ENCODE results near the gene AGPS. TPM values are rescaled to one million over a fixed set of nuclear protein-coding genes. Genes with fewer than 3 reads are reported as not detected.
"Not testable (repeated sequence)": the region's sequence is repeated elsewhere in the genome, so short reads cannot be mapped to it uniquely, and the experiment has no call there.

AGPS gene
- polyA plus RNA-seq, 1 experiment: 22.6 TPM

DNA sequence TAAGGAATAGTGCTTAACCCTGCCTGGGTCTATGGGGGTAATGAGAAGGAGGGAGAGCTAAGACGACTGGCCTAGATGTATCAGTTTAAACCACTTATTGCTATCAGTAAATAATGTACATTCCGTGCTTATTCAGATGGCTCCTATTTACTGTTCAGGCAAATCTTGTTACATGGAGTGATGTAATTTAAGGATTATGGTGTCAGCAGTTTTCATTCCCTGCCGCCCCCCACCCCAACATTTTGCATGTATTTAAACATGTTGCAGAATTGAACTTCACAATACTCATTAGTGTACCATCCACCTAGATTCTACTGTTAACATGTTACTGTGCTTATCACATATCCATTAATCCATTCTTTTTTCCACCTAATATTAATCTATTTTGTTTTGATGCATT is 11.7 kb downstream of the AGPS start:
- no peak overlapping the region for H3K27ac ChIP-seq (ENCODE audit: low read depth, low read length)
- no peaks in the 10 kb centered on the region for H3K27me3 ChIP-seq (ENCODE audit: control insufficient read depth, insufficient read depth, low read length)
- POLR2A ChIA-PET: no interaction called here
- TF ChIP-seq, protein P1, sequence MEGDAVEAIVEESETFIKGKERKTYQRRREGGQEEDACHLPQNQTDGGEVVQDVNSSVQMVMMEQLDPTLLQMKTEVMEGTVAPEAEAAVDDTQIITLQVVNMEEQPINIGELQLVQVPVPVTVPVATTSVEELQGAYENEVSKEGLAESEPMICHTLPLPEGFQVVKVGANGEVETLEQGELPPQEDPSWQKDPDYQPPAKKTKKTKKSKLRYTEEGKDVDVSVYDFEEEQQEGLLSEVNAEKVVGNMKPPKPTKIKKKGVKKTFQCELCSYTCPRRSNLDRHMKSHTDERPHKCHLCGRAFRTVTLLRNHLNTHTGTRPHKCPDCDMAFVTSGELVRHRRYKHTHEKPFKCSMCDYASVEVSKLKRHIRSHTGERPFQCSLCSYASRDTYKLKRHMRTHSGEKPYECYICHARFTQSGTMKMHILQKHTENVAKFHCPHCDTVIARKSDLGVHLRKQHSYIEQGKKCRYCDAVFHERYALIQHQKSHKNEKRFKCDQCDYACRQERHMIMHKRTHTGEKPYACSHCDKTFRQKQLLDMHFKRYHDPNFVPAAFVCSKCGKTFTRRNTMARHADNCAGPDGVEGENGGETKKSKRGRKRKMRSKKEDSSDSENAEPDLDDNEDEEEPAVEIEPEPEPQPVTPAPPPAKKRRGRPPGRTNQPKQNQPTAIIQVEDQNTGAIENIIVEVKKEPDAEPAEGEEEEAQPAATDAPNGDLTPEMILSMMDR (IDR thresholded peaks at IDR 0.05; ENCODE audit: low read depth, low read length): no peak
- CTCF ChIA-PET: interaction anchor here (0.9 to 3.9 kb wide), 4 partner anchors 11 to 255 kb away, joined by 3 to 22 read pairs (median 4); no protein-coding TSS in a partner anchor
- peaks cover under 1% of the 10 kb centered on the region; the same call in 1 of the 2 replicates for H3K9me3 ChIP-seq (ENCODE audit: control insufficient read depth, insufficient read depth, low read length)
- H3K4me3 ChIP-seq (ENCODE audit: low read depth, low read length): no peak overlapping the region
- no peak for DNase-seq (ENCODE audit: low read depth, low spot score)

DNA sequence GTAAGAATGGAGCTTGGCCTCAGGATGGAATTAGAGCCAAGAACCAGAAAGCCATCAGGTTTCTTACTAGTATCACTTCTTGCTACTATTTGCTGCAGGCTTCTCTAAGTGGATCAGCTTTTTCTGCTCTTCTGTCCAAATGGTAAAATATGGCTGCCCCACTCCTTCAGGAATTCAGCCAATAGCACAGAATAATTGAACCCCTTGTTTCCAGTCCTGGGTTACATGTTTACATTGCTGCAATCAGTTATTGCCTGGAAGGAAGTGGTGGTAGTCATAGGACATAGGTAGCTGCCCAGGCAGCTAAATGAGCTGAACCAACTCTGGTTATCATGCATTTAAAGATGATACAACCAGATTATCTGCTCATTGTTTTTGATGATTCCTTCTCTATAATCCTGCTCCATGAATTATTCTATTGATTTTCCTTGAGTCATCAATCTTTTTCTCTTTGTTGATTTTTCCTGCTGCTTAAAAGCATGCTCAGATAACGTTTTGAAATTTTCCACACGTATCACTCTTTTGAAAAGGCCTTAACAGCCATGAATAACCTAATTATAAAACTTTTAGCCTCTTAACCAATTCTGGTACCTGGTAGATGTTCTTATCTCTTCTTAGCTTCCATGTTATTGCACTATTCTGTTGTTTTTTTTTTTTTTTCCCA is 12.6 kb downstream of the AGPS start:
- DNase-seq (ENCODE audit: low read depth, low spot score): no peak
- TF ChIP-seq, protein P1 (IDR thresholded peaks at IDR 0.05; ENCODE audit: low read depth, low read length): no peak
- Histone ChIP-seq H3K27me3 (ENCODE audit: control insufficient read depth, insufficient read depth, low read length) (no peaks in the 10 kb centered on the region), H3K27ac (ENCODE audit: low read depth, low read length) (no peak overlapping the region), H3K9me3 (ENCODE audit: control insufficient read depth, insufficient read depth, low read length) (peaks cover 4% of the 10 kb centered on the region; the same call in 1 of the 2 replicates), H3K4me3 (ENCODE audit: low read depth, low read length) (no peak overlapping the region)
- CTCF ChIA-PET: interaction anchor here (1.0 to 3.9 kb wide), 6 partner anchors 11 to 256 kb away, joined by 3 to 22 read pairs (median 4); no protein-coding TSS in a partner anchor
- POLR2A ChIA-PET: no interaction called here

DNA sequence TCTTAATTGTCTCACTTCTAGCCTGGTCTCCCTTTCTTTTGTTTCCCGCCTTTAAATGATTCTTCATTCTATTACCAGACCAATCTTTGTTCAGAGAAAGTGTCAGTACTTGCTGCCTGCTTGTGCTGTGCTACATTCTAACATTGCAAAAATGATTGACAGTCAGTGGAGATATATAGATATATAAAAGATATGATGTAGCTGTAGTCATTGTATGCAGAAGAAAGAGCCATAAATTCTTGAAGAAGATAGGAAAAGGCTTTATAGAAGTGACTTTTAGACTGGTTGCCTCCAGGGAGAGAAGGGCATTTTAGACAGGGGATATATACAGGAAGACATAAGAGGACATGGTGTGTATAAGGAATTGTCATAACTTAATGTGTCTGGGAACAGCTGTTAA is 13.6 kb downstream of the AGPS start:
- ChIA-PET POLR2A (no interaction called here), CTCF (interaction anchor here (1.0 to 3.9 kb wide), 7 partner anchors 10 to 319 kb away, joined by 3 to 22 read pairs (median 7); no protein-coding TSS in a partner anchor)
- peaks cover 4% of the 10 kb centered on the region for H3K9me3 ChIP-seq (ENCODE audit: control insufficient read depth, insufficient read depth, low read length)
- no peak for DNase-seq (ENCODE audit: low read depth, low spot score)
- no peaks in the 10 kb centered on the region for H3K27me3 ChIP-seq (ENCODE audit: control insufficient read depth, insufficient read depth, low read length)
- TF ChIP-seq, protein P1 (IDR thresholded peaks at IDR 0.05; ENCODE audit: low read depth, low read length): no peak
- H3K4me3 ChIP-seq (ENCODE audit: low read depth, low read length): no peak overlapping the region
- H3K27ac ChIP-seq (ENCODE audit: low read depth, low read length): no peak overlapping the region

DNA sequence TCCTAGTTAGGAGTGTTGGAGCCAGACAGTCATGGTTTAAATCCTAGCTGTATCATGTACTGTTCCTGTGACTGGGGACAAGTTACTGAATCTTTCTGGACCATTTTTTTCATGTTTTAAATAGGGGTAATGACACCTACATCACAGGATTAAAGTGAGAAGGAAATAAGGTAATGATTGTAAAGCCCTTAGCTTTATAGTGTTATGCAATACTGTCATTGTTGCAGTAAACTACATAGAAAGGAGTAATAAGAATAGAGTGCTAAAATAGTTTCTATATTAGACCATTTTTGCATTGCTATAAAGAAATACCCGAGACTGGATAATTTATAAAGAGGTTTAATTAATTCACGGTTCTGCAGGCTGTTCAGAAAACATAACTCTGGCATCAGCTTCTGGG is 14.5 kb downstream of the AGPS start:
- ChIA-PET POLR2A (no interaction called here), CTCF (interaction anchor here (0.5 to 3.9 kb wide), 6 partner anchors 9 to 318 kb away, joined by 3 to 22 read pairs (median 7); no protein-coding TSS in a partner anchor)
- Histone ChIP-seq H3K27ac (ENCODE audit: low read depth, low read length) (no peak overlapping the region), H3K9me3 (ENCODE audit: control insufficient read depth, insufficient read depth, low read length) (peaks cover 4% of the 10 kb centered on the region), H3K27me3 (ENCODE audit: control insufficient read depth, insufficient read depth, low read length) (no peaks in the 10 kb centered on the region), H3K4me3 (ENCODE audit: low read depth, low read length) (no peak overlapping the region)
- TF ChIP-seq, protein P1 (IDR thresholded peaks at IDR 0.05; ENCODE audit: low read depth, low read length): no peak
- no peak for DNase-seq (ENCODE audit: low read depth, low spot score)

DNA sequence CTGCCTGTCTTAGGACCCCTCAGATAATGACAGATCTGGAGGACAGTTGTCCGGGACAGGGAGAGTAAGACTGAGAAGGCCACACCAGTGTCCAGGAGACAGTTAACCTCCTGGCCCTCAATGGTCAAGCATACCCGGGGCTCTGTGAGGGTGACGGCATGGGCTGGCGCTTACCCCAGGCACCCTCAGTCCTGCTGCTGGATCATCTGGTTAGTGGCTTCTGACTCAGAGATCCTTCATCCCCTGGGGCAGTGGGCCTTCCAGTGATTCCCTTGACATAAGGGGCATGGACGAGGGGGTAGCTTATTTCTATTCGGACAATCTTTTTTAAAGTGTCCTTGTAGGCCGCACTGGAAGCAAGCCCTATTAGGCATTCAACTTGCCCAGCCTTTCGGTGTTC is 18.1 kb downstream of the AGPS start:
- CTCF ChIA-PET, POLR2A ChIA-PET: not testable (repeated sequence)

More for the DNA sequence above, 18.1 kb downstream of the AGPS start:
- not testable (repeated sequence) for H3K27ac ChIP-seq (ENCODE audit: low read depth, low read length); H3K27me3 ChIP-seq (ENCODE audit: control insufficient read depth, insufficient read depth, low read length); H3K9me3 ChIP-seq (ENCODE audit: control insufficient read depth, insufficient read depth, low read length); DNase-seq (ENCODE audit: low read depth, low spot score); H3K4me3 ChIP-seq (ENCODE audit: low read depth, low read length)

Data from AG04450 (cell line).